COLO668 (cell line): Measurements from ENCODE around the gene SPRR4.

Source experiments
- DNase-seq: peaks from one replicate; lab custom pipeline; 2025; ENCODE audit not compliant: unreplicated experiment; lab: John Stamatoyannopoulos, UW

SPRR4 gene

DNA sequence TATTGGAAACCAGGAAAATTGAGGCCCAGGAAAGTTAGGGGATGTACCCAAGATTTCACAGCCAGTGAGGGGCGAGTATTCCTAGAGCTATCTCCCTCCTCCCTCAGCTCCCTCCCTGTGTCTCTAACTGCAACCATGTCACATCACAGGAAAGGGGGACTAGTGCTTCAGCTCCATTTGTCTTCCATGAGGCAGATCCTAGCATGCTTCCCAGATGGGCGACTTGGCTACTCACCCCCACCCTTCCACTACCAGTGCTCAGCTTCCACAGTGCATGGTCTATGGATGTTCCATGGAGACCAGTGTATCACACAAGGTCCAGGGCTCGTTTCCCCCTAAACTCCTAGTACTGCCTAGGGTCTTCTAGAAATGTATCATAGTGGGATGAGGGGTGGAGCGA is 4.6 kb upstream of the SPRR4 start:
- DNase-seq = no peak

- DNase-seq = no peak
These were observed 3.2 kb upstream of the SPRR4 start for GRCh38 chr1:152967201-152967600.

- no peak for DNase-seq
These were observed 2.2 kb upstream of the SPRR4 start for GRCh38 chr1:152968248-152968647.

DNA sequence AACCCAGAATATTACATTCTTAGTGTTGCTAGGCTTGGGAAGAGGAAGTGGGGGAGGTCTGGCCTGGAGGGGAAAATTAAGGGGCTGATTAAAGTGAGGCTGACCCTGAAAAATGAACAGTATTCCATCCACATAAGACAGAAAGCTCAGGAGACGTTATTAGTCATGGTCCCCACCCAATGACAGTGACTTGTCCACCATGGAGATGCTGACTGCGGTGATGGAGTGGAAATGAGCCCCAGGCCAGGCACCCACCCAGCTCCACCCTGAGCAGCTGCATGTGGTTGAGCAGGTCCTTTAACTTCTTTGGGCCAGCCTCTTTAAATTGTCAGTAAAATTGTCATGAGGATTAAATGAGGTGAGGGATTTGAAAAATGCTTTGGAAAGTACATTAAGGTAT is 1.4 kb upstream of the SPRR4 start:
- DNase-seq = no peak

GRCh38 chr1:152972196-152972886 is 1.9 kb downstream of the SPRR4 start:
- no peak for DNase-seq

DNA sequence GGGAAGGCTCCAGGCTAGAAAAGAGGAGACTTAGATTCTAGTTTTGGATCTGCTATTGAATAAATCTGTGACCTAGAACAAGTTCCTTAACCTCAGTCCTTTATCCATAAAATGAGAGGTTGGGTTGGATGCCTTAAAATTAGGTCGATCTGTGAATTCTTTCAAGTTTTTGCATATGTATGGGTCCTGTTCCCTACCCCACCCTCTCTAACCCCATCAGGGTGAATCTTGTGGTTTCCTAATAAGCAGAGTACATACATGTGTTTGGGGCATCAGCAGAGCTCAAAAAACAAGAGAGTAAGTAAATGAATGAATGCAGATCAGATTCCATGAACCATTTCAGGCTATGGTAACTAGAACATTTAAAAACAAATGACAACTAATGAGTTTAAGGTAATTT is 6.2 kb downstream of the SPRR4 start:
- DNase-seq = no peak

- DNase-seq = no peak
These were observed 7.2 kb downstream of the SPRR4 start for GRCh38 chr1:152977614-152978013.

- DNase-seq = no peak
These were observed 10.2 kb downstream of the SPRR4 start for GRCh38 chr1:152980676-152981075.

DNA sequence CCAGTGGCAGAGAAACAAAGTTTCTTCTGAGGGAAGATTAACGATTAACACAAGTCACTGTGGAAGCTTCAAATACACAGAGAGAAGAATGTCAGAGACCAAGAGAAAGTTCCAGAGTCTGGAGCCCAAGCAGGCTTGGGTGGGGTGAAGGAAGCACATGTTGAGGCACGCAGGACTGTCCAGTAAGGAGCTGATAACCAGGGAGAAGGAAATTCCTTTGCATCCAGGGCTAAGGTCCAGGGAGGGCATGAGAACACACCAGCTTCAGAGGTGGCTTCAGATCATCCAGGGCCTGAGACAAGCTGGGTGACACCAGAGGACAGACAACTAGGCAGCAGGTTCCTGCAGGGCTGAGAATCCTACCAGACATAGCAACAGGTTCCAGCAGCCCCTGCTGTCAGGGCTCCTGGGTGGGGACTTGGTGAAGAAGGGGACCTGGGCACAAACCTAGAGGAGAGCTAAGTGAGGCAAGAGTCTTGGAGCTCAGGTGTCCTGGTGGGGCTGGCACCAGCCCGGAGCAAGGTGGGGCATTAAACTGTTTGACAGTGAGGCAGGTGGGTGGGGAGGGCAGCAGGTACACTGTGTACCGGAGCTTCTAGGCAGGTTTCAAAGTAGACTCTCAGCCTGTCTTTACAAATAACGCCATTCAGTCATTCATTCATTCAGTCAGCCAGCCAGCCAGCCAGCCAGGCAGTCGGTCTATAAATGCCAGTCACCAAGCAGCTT is 10.9 kb downstream of the SPRR4 start:
- no peak for DNase-seq

DNA sequence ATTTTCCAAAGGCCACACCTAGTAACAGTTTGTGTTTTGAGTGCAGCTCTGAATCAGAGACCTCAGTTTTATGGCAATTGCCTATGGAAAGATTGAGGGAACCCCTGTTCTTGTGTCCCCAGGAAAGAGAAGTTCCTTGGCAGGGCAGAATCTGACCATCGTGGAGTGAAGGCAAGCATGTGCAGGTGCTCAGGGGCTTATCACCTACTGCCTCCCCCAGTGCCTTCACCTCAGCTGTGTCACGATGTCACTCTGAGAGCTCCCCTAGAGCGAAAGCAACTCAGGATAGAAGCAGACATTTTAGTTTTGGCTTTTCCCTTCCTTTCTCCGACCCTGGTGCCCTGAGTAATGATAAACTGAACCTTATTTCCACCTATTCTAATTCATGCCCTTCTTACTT is 11.6 kb downstream of the SPRR4 start:
- DNase-seq = no peak

DNA sequence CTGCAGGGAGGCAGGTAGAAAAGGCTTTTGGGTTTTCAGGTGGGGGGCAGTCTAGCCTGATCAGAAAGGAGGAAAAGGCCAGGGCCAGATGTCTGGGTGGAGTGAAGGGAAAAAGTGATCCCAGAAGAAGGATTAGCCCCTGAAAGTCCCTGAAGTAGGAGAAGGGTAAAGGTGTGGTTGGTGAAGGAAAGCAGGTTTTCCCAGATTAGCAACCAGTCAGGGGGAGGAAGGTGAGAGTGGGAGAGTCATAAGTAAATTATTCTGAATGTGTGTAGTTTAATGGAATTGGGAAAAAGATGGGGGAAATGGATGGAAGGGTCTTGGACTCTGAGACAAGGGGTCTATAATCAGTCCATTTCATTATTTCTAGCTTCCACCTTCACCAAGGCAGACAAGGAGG is 12.8 kb downstream of the SPRR4 start:
- no peak for DNase-seq

DNA sequence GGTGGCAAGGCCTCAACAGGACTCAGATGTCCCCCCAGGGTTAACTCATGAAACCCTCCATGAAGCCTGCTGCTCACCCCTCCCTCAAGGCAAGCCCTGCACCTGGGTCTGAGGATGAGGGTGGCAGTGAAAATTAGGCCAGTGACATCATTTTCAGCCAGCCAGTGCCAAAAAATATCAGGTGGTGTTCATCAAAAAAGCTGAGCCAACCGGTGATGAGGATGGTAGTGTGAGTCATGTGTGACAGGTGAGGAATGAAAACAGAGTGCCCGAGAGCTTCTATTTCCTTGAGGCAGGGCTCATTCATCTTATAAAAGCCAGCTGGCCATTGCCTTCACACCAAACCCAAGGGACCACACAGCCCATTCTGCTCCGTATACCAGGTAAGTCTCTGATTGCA is 13.3 kb downstream of the SPRR4 start, which contains the start of gene SPRR1A:
TSS of gene SPRR1A (plus strand) at position 339 of the 400 bp plus-strand sequence. CDS start 1,150 bp downstream, outside the sequence.
- DNase-seq = no peak

DNA sequence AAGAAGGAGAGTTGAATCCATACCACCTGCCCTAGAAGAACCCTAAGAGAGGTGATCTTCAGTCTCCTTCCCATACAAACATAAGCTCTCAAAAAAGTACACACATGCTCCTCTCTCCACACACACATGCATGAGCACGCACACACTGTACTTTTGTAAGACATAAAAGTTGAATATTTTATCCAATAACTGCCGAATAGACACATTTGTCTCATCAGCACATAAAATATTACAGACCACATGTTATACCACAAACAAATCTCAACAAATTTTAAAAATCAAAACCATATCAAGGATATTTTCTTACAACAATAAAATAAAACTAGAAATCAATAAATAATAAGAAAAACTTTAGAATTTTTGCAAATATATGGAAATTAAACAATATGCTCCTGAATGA is 16.1 kb downstream of the SPRR4 start:
- DNase-seq = no peak

DNA sequence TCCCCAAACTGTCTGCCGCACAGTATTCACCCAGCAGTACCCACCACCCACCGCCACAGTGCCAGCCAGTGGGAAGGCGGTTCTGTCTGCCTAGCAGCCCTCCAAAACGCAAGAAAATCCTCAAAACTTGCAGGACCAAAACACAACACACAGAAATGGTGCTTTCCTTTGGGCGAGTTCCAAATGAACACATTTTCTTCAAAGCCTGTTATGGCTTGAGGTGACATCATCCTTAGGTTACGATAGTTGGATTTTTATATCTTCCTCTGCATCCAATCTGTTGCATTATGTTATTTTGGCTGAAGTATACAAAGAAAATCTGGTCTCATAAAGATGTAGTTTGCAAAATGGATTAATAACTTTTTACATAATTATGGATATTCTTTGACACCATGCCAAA is 22.7 kb downstream of the SPRR4 start:
- DNase-seq = no peak

- DNase-seq = no peak
These were observed 25.4 kb downstream of the SPRR4 start for GRCh38 chr1:152995842-152996241.

DNA sequence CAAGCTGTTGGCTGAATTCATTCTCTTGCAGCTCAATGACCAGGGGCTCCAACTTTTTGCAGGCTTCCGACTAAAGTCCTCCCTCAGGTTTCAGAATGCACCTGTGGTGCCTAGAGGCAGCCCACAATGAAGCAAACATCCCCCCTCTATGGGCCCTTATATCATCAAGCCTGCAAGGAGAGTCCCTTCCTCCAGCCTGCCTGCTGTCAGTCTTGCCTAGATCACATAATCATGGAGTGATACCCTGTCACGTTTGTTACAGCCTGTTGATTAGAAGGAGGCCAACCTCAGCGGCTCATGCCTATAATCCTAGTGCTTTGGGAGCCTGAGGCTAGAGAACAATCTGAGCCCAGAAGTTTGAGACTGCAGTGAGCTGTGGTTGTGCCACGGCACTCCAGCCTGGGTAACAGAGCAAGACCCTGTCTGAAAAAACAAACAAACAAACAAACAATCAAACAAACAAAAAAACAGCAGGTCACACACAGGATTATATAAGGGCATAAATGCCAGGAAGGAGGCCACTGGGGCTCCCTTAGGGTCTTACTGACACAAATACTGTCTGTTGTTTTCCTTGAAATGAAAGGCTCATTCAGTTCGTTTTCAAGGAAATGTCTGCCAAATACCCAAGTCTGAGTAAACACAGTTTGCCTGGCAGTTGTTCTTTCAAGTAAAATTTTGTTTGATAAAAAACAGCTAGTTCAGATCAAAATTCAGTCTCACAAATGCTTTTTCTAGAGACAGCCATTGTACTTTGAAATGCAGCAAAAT is 26.4 kb downstream of the SPRR4 start:
- DNase-seq = no peak

GRCh38 chr1:152997901-152998300 is 27.5 kb downstream of the SPRR4 start:
- DNase-seq = no peak

- DNase-seq = no peak
These were observed 28.0 kb downstream of the SPRR4 start for GRCh38 chr1:152998476-152998875.

DNA sequence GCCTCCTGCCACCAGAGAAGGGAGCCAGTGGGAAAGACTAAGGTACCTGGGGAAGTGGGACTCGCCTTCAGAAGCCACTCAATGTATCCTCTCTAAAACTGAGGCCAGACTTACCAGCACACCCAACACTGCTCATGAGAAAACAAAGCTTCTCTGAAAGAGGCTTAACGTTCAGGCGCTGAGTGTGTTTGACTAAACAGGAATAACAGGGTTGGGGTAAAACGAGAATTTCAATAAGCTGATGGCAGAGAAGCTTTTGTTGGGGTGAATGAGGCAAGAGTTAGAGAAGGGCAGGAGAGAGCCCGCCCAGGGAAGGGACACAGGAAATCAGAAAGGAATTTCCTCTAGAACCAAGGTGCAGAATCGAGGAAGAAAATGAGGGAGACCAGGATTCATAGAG is 29.4 kb downstream of the SPRR4 start:
- no peak for DNase-seq

GRCh38 chr1:153000294-153000693 is 29.8 kb downstream of the SPRR4 start:
- no peak for DNase-seq

DNA sequence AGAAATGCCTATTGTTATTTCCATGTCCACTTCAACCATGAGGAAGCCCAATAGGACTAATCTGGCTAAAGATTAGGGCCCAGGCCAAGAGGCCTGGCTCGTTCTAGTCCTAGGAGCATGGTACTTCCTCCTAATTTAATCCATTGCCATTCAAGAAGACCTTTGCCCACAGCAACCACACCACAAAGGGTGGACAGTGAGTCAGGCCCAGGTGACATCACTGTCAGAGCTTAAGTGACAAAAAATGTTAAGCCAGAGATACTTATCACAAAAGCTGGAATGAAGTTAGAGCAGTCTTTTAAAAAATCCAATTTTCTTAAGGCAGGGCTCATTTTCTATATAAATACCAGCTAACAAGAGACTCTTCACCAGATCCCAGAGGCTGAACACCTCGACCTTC is 30.9 kb downstream of the SPRR4 start, which contains the start of gene SPRR3:
TSS of gene SPRR3 (plus strand) at position 368 of the 400 bp plus-strand sequence. CDS start 1,272 bp downstream, outside the sequence.
- DNase-seq = no peak
